Muscle of back (tissue), 11 donors: ENCODE data around the gene ATG14. TPM values are rescaled to one million over a fixed set of nuclear protein-coding genes. Genes with fewer than 3 reads are reported as not detected.
"Not testable (repeated sequence)": the region's sequence is repeated elsewhere in the genome, so short reads cannot be mapped to it uniquely, and the experiment has no call there.

Experiments used
- DNase-seq, 3 donors: peaks; one replicate each; pipeline versions ENCODE4 v3.0.0 to v3.0.0-alpha.2; 2013
- polyA plus RNA-seq, 10 donors: library from polyadenylated mRNA; unstranded; fragments of 120-200 nt; gene quantifications; one replicate each; pipeline ENCODE4 v1.2.1, GENCODE V29; 2013; ENCODE audit not compliant: insufficient read length in 10 of 10

The ATG14 gene
- polyA plus RNA-seq, 10 donors, result 10.3 to 18.5 (median 14.1) TPM

GRCh38 chr14:55352201-55352600 lies 59.4 kb downstream of the ATG14 start:
- DNase-seq, result no peak

GRCh38 chr14:55351111-55351510 lies 60.5 kb downstream of the ATG14 start:
- DNase-seq, result no peak

GRCh38 chr14:55350461-55350860 lies 61.2 kb downstream of the ATG14 start:
- no peak for DNase-seq

DNA sequence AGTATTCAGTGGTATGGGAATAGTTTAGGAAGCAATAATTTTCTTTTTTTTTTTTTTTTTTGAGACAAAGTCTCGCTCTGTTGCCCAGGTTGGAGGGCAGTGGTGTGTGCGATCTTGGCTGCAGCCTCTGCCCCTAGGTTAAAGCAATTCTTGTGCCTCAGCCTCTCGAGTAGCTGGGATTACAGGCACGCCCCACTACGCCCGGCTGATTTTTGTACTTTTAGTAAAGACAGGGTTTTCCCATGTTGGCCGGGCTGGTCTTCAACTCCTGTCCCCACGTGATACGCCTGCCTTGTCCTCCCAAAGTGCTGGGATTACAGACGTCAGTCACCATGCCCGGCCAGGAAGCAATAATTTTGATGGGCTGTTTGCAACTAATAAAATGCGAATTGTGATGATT lies 62.1 kb downstream of the ATG14 start:
- no peak for DNase-seq

DNA sequence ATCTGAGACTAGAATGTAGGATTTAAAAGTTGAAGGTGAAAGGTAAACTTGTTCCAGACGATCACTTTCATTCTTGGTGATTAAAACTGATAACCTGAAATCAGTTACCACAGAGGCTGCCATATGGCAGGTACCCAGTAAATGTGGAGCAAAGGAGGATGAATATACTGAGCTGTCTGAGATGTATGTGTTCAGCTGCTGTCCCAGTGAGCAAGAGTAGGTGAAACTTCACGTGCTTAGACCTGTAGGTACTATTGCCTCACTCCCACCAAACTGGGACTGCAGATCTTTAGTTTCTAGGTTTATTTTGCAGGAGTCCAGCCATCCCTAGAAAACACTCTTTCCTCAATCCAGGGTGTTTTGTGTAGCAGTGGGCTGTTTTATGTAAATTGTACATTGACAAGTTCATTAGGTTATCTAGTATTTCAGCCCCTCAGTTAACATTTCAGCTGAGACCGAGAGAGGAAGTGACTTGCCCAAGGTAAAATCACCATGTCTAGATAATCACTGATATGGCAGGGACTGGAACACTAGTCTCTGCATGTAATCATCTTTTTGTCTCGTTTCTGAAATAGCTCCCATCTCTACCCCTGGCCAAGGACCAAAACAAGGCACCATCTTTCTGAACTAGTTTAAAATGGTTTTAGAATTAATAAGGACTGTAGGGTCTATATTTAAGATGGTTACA lies 62.7 kb downstream of the ATG14 start:
- no peak for DNase-seq

- DNase-seq, result no peak
Measured at GRCh38 chr14:55347748-55348147, 63.9 kb downstream of the ATG14 start.

GRCh38 chr14:55347040-55347439 lies 64.6 kb downstream of the ATG14 start:
- DNase-seq, result no peak

GRCh38 chr14:55344582-55345163 lies 67.0 kb downstream of the ATG14 start:
- not testable (repeated sequence) for DNase-seq

GRCh38 chr14:55341781-55342180 lies 69.8 kb downstream of the ATG14 start:
- DNase-seq, result no peak

DNA sequence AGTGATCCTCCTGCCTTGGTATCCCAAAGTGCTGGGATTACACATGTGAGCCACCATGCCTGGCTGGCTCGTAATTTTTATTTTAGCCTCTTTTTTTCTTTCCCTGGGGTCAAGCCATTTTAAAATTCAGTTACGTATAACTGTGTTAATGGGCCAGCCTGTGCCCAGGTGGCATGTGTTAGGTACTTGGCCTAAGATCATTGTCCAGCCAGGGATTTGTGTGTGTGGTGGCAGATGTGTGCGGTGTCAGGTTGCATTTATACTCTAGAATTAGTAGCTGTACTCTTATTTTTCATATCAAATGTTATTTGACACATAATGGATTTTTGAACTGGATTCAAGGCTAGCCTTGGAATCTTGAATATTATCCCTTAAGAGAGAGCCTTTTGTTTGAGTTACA lies 71.1 kb downstream of the ATG14 start:
- no peak for DNase-seq

- DNase-seq, result no peak
Measured at GRCh38 chr14:55339770-55340169, 71.9 kb downstream of the ATG14 start.

- DNase-seq, result no peak
Measured at GRCh38 chr14:55336691-55337090, 74.9 kb downstream of the ATG14 start.

DNA sequence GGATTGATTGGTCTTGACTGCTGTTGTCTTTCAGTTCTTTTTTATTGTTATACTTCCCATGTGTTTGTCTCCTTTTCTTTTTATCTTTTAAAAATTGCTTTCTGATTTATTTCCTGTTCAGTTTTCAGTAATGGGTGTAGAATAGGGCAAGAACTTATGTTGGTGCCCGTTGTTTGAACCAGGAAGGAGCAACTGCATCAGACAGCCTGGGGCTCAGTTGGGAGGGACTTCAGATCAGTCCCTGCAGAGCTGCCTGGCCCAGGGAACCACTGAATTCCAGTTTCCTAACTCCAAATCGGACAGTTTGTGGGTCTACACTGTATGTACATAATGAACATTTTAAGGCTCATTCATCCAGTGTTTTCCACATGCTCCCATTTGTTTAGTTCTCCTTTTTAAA lies 75.5 kb downstream of the ATG14 start:
- DNase-seq, result no peak

- DNase-seq, result no peak
Measured at GRCh38 chr14:55333711-55334485, 77.7 kb downstream of the ATG14 start.

- no peak for DNase-seq
Measured at GRCh38 chr14:55332654-55333570, 78.7 kb downstream of the ATG14 start.

DNA sequence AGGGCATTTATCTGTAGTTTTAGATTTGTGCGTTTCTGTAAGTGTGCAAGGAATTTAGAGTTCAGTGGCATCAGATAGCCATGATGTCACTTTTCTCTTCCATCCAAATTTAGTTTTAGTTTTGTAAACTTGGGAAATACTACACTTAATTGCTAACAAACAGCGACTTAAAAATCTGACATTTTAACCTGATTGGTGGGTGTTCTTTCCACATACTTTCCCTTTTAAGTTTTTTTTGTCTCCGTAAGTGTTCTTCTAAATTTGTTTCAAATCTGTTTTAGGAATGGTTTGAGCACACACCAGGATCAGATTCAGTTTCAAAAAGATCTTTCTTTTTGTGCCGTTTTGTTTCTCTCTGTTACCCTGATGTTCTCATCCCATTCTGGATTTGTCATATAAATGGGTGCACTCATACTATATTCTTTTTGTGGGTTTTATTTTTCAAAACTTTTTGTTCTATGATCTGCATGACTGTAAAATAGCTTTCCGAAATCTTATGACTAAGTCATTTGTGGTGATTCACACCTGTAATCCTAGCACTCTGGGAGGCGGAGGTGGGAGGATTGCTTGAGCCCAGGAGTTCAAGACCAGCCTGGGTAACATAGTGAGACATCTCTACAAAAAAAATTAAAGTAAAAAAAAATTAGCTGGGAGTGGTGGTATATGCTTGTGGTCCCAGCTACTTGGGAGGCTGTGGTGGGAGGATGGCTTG lies 81.5 kb downstream of the ATG14 start:
- DNase-seq, result no peak

DNA sequence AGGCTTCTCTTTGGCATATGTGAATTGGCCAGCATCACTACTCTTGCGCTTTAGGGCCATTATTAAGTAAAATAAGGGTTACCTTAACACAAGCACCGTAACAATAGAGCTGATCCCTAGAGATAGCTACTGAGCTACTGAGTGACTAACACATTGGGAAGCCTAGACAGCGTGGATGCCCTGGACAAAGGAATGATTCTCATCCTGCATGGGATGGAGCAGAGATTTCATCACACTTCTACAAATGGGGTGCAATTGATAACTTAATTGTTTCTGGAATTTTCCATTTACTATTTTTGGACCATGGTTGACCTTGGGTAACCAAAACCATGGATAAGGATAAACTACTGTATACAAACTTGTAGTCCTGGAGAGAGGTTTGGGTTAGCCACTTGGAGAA lies 83.3 kb downstream of the ATG14 start:
- DNase-seq, result no peak

GRCh38 chr14:55327179-55327578 lies 84.5 kb downstream of the ATG14 start:
- no peak for DNase-seq

DNA sequence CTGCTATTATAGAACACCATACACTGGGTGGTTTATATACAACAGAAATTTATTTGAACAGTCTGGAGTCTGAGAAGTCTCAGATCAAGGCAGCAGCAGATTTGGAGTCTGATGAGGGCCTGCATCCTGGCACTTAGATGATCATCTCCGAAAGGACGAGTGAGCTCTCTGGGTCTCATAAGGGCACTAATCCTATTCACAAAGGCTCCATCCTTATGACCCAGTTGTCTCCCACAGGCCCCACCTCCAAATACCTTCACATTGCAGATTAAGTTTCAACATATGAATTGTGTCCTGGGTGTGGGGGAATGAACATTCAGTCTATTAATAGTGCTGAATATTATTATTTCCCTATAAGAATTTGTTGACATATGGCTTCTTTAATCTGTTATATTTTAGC lies 86.8 kb downstream of the ATG14 start:
- no peak for DNase-seq

DNA sequence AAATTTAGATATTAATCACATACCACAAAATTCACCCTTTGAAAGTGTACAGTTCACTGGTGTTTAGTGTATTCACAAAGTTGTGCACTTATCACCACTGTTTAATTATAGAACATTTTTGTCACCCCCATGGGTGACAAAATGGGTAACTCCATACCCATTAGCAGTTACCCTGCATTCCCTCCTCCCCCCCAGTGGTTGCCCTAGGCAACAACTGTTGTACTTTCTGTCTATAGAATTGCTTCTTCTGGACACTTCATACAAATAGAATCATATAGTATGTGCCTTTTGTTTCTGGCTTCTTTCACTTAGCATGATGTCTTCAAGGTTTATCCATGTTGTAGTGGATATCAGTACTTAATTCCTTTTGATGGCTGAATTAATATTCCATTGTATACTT lies 87.7 kb downstream of the ATG14 start:
- no peak for DNase-seq

DNA sequence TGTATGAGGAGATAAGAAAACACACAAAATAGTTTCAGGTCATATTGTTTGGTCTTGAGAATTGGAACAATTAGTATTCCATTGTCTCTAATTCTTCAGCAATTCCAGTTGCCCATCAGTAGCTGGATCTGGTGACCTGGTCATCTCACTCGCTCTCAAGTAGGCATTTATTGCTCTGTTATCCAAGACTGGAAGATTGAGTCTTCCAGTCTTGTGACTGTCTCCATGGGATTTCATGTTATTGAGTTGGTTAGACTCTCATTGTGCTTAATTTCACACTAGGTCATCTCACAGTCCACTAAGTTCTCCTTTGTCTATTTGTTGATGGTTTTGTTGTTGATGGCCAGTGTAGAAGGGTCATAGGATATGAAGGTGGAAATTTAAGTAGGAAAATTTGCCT lies 92.9 kb downstream of the ATG14 start:
- DNase-seq, result no peak
